ENCODE results near the gene KEAP1.

KEAP1 gene

DNA sequence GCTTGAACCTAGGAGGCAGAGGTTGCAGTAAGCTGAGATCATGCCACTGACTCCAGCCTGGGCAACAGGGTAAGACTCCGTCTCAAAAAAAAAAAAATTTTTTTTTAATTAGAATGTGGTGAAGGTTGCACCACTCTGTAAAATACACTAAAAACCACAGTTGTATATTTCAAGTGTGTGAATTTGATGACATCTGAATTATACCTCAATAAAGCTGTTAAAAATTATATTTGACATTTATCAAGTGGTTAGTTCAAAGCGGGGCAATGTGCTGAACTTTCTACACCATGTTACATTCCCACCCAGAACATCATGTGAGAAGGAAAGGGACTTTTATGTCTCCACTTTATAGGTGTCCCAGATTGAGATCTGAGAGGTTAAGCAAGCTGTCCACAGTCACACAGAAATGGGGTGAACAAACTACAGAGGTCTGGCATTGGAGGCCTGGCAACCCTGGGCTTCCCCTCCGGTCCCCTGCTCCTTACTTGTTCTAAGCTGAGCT is 20.0 kb upstream of the KEAP1 start:
- no peak for DNase-seq (ENCODE audit: low spot score)

GRCh38 chr19:10521461-10522171 is 18.5 kb upstream of the KEAP1 start:
- no peak for DNase-seq (ENCODE audit: low spot score)

- DNase-seq (ENCODE audit: low spot score): no peak
Measured at GRCh38 chr19:10520652-10521318, 17.6 kb upstream of the KEAP1 start.

DNA sequence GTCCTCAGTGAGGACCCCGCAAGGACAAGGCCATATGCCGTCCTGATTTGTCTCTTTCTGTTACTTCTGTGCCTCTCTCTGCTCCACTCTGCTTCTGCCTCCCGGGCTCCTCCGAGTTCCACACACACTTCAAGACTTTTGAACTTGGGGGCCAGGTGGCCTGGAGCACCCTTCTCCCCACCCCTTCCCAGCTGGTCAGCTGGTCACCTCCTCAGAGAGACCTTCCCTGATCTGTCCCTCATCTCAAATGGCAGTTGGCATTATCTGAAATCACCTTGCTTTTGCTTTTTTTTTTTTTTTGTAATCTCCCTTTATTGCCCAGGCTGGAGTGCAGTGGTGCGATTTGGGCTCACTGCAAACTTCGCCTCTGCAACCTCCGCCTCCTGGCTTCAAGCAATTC is 16.3 kb upstream of the KEAP1 start:
- no peak for DNase-seq (ENCODE audit: low spot score)

DNA sequence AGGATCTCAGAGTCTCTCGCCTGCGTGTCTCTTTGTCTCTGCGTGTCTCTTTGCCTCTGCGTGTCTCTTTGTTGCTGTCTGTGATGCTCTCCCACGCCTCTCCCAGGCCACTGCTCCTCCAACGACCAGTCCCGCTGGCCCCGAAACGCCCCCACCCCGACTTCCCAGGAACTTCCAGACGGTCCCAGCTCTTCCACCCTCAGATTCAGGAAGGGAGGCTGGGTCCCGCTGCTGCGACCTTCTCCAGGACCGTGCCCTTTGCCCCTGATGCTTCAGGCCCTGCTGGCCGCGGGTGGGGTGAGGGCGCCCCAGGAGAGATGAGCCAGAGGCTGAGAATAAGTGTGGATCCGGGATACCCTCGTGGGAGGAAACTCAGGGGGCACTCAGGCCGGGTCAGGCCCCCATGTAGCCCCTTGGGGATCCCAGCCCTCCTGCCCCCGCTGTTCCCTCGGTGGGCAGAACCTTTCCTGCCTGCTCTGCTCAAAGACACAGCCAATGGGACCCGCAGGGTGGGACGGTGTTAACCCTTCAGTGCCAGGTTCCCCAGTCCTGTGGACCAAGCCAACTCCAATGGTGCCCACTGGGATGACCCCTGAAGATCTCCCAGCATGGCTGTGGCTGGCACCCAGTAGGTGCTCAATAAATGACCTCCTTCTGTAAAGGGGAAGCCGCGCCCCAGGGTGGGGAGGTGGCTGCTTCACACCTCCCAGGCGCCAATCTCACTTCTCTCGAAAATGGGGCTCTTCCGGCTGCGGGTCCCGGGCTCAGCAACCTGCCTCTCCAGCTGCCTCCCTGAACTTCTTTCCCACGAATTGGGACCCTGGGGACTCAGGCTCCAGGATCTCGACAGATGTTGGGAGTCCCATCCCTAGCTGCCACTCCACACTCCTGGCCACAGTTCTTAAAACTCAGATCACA is 15.5 kb upstream of the KEAP1 start:
- no peak for DNase-seq (ENCODE audit: low spot score)

DNA sequence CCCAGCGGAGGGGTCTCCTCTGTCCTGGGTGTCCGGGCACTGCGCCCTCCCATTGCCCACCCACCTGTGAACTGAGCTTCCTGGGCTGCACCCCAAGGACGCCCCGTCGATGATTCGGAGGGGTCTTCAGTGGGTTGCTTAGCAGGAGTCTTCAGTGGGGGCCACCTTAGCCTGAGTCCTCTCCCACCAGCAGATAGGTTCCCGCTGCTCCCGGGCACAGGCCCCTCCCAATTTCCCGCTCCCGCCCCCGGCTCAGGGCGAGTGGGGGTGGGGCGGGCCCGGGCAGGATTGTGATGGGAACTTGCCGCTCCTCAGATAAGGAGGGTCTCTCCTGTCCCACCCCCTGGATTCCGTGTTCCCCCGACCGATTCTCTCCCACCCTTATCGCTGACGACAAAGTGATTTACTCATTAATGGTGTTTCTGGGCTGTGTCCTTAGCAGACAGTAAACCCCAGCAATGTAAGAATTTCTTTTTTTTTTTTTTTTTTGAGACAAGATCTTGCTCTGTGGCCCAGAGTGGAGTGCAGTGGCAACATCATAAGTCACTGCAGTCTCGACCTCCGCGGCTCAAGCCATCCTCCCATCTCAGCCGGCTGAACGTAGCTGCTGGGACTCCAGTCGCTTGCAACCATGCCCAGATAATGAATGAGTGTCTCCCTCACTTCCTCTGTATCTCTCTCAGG is 14.7 kb upstream of the KEAP1 start:
- no peak for DNase-seq (ENCODE audit: low spot score)

DNA sequence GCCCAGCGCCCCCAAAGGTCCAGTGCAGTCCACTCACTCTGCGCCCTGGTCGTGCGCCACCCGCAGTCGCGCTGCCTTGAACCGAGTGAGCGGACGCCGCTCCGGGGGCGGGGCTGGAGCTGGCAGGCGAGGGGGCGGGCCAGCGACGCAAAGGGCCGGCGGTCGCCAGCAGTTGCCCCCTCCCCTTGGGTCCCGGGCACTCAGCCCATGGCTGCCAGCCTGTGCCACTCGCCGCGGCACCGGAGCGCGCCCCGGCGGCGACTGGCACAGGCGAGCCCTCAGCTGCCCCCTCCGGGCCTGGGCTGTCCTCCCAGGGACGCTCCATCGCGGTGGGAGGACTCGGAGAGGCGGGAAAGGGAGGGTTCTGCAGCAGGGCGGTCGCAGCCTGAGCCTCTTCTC is 14.2 kb upstream of the KEAP1 start, which contains the start of gene S1PR5:
S1PR5 (minus strand) TSS at position 87 of the 399 bp plus-strand sequence. CDS start 2,436 bp downstream, outside the sequence.
- no peak for DNase-seq (ENCODE audit: low spot score)

- DNase-seq (ENCODE audit: low spot score): no peak
Measured at GRCh38 chr19:10516671-10517286, 13.6 kb upstream of the KEAP1 start.

- DNase-seq (ENCODE audit: low spot score): no peak
Measured at GRCh38 chr19:10516064-10516385, 12.9 kb upstream of the KEAP1 start.

GRCh38 chr19:10514211-10515145 is 11.3 kb upstream of the KEAP1 start:
- DNase-seq (ENCODE audit: low spot score): no peak

DNA sequence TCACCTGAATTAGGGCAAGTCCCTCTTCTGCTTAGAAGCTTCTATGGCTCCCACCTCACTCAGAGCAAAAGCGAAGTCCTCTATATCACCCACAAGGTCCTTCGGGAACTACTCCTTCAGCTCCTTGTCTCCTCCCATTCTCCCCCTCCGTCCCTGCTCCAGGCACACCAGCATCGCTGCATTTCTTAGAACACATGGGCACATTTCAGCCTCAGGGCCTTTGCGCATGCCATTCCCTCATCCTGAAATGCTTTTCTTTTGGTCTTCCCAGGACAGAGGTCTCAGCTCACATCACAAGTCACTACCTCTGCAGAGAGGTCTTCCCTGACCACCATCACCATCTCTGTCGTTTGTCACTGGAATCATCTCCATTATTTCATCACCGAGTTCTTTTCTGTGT is 10.1 kb upstream of the KEAP1 start:
- no peak for DNase-seq (ENCODE audit: low spot score)

GRCh38 chr19:10510301-10510802 is 7.2 kb upstream of the KEAP1 start:
- DNase-seq (ENCODE audit: low spot score): peak; percentile 45

GRCh38 chr19:10508707-10509106 is 5.6 kb upstream of the KEAP1 start:
- peak; percentile 41 for DNase-seq (ENCODE audit: low spot score)

GRCh38 chr19:10508036-10508435 is 4.9 kb upstream of the KEAP1 start:
- DNase-seq (ENCODE audit: low spot score): no peak

GRCh38 chr19:10505583-10506229 is 2.5 kb upstream of the KEAP1 start:
- peak; percentile 87 for DNase-seq (ENCODE audit: low spot score)

DNA sequence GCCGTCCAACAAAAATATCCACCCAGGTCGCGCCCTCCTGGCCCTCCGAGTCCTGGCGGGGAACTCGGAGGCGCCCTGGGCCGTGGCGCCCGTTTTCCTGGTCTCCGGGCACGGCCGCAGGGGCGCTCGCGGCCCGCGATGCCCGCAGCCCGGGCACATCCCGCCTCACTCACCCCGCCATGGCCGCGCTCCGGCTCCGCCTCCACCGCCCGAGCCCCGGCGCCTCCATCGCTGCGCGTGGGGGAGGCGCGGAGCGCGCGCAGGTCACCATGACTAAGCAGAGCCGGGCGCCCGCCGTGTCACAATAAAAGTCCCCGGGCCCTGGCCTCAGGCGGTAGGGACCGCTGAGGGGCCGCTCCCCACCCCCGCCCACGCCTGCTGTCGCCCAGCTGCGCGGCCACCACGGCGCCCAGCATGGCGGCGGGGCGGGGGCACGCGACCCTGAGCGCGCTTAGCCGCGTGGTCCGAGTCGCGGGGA is 593 bp downstream of the KEAP1 start:
- DNase-seq (ENCODE audit: low spot score): peak; percentile 95

GRCh38 chr19:10501971-10502523 is 1.1 kb downstream of the KEAP1 start:
- DNase-seq (ENCODE audit: low spot score): peak; percentile 52

DNA sequence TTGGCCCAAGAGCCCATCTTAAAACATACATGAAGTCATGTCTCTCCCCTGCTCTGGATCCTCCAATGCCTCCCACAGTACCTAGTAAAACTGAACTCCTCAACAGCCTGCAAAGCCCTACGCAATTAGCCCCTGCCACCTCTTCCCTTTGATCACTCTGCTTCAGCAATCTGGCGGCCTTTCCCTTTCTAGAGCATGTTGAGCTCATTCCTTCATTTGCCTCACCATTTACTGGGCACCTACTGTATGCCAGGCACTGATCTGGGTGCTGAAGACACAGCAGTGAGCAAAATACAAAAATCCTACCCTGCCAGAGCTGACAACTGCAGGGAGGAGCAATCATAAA is 2.9 kb downstream of the KEAP1 start:
- DNase-seq (ENCODE audit: low spot score): no peak

GRCh38 chr19:10499550-10500246 is 3.5 kb downstream of the KEAP1 start:
- no peak for DNase-seq (ENCODE audit: low spot score)

All from activated CD4-positive, alpha-beta T cell treated with anti-CD3 and anti-CD28 coated beads, Interleukin-2, Interleukin-4, amounts not matched to agents 100 ng/mL and 50 ng/mL, durations not matched to agents 16 hours and 8 hours (primary cell).